WERI-Rb-1 (cell line): ENCODE measurements around the gene NHLRC4.

ENCODE experiments used
- DNase-seq: peaks from one replicate; pipeline ENCODE4 v3.0.0-alpha.2; 2020
- H3K27ac ChIP-seq: fragments of 250-450 bp; sonication (Bioruptor Pico); 2 replicates; pipeline ENCODE4 v1.5.1; 2020; ENCODE audit warnings: mild to moderate bottlenecking, moderate library complexity
- H3K27me3 ChIP-seq: fragments of 250-450 bp; sonication (Bioruptor Pico); 2 replicates; pipeline ENCODE4 v1.5.1; 2021; ENCODE audit warnings: mild to moderate bottlenecking, low read depth, moderate library complexity; ENCODE audit not compliant: insufficient read depth, severe bottlenecking
- H3K36me3 ChIP-seq: fragments of 250-450 bp; sonication (Bioruptor Pico); 2 replicates; pipeline ENCODE4 v1.5.1; 2020; ENCODE audit warnings: mild to moderate bottlenecking, moderate library complexity
- H3K4me3 ChIP-seq: 2 replicates; pipeline ENCODE4 v1.5.1; 2011; ENCODE audit warnings: low read depth, mild to moderate bottlenecking, control low read depth, low read length
- H3K9me3 ChIP-seq: fragments of 250-450 bp; sonication (Bioruptor Pico); 2 replicates; pipeline ENCODE4 v1.5.1; 2021; ENCODE audit warnings: mild to moderate bottlenecking, moderate library complexity; ENCODE audit not compliant: severe bottlenecking
- TF ChIP-seq, protein P1 (sequence below): IDR thresholded peaks from 2 replicates; pipeline ENCODE4 v1.5.1; 2011; ENCODE audit warnings: low read depth, mild to moderate bottlenecking, control low read depth, inconsistent platforms, low read length

Gene NHLRC4

DNA sequence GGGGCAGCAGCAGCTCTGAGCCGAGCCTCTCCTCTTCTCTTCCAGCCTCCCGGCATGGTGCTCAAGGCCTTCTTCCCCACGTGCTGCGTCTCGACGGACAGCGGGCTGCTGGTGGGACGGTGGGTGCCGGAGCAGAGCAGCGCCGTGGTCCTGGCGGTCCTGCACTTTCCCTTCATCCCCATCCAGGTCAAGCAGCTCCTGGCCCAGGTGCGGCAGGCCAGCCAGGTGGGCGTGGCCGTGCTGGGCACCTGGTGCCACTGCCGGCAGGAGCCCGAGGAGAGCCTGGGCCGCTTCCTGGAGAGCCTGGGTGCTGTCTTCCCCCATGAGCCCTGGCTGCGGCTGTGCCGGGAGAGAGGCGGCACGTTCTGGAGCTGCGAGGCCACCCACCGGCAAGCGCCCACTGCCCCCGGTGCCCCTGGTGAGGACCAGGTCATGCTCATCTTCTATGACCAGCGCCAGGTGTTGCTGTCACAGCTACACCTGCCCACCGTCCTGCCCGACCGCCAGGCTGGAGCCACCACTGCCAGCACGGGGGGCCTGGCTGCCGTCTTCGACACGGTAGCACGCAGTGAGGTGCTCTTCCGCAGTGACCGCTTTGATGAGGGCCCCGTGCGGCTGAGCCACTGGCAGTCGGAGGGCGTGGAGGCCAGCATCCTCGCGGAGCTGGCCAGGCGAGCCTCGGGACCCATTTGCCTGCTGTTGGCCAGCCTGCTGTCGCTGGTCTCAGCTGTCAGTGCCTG, 7.4 kb downstream of the NHLRC4 start:
- H3K27ac ChIP-seq = no peak overlapping the region
- no peaks in the 10 kb centered on the region for H3K27me3 ChIP-seq
- H3K36me3 ChIP-seq = peaks cover 24% of the 10 kb centered on the region
- TF ChIP-seq, protein P1, sequence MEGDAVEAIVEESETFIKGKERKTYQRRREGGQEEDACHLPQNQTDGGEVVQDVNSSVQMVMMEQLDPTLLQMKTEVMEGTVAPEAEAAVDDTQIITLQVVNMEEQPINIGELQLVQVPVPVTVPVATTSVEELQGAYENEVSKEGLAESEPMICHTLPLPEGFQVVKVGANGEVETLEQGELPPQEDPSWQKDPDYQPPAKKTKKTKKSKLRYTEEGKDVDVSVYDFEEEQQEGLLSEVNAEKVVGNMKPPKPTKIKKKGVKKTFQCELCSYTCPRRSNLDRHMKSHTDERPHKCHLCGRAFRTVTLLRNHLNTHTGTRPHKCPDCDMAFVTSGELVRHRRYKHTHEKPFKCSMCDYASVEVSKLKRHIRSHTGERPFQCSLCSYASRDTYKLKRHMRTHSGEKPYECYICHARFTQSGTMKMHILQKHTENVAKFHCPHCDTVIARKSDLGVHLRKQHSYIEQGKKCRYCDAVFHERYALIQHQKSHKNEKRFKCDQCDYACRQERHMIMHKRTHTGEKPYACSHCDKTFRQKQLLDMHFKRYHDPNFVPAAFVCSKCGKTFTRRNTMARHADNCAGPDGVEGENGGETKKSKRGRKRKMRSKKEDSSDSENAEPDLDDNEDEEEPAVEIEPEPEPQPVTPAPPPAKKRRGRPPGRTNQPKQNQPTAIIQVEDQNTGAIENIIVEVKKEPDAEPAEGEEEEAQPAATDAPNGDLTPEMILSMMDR = no peak
- H3K9me3 ChIP-seq = no peaks in the 10 kb centered on the region
- no peak for DNase-seq
- no peak overlapping the region for H3K4me3 ChIP-seq

DNA sequence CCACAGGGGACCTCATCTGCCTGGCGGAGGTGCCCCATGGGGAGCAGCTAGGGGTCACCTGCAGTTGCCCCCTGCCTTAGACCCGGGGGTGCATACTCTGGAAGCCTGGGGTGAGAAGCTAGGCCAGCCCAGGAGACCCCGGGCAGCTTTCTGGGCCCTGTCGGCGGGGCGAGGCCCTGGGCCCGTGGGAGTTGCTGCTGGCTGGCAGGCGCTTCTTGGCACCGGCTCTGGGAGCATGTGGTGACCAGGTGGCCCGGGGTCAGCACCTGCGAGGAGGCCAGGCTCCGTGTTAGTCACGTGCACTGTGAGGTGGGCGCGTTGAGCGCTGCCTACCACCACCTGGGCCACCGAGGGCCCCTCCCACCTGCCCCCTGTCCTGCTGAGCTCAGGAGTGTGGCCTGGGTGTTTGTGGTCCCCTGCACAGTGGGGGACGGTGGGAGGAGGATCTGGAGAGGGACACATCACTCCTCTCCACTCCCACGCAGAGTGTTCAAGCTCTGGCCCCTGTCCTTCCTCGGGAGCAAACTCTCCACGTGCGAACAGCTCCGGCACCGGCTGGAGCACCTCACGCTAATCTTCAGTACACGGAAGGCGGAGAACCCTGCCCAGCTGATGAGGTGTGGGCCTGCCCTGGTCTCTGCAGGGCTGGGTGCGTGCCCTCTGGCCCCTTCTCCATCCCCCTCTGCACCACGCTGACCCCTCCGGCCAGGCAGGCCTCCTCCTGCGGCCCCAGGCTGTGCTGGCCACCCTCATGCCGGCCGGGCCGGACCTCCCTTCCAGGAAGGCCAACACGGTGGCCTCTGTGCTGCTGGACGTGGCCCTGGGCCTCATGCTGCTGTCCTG, 8.8 kb downstream of the NHLRC4 start:
- no peak for DNase-seq
- H3K27me3 ChIP-seq = no peaks in the 10 kb centered on the region
- H3K27ac ChIP-seq = no peak overlapping the region; the same call in 1 of the 2 replicates
- H3K36me3 ChIP-seq = peaks cover 24% of the 10 kb centered on the region
- TF ChIP-seq, protein P1 = no peak
- H3K4me3 ChIP-seq = no peak overlapping the region
- H3K9me3 ChIP-seq = no peaks in the 10 kb centered on the region

DNA sequence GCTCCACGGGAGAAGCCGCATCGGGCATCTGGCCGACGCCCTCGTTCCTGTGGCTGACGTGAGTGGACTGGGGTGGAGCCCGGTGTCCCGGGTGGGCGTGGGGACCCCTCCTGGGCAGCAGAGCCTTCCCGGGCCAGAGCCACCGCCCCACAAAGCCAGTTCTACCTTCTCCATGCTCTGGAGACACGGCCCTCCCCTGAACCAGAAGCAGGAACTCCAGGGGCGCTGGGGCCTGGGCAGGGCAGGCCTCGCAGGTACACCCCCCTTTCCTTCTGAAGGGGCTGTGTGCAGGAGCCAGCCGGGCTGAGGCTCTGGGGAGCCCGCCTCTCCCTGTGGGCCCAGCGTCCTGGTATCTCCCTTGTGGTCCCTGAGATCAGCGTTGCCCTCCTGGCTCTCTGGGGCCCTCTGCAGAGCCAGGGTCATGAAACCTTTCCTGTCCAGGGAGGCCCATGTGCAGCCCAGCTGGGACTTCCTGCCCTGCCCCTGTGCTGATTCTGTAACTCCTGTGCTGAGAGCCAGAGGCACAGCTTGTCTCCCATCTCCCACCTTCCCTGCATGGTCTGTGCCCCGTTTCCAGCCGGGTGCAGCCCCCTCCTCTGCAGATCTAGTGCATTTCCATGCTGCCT, 9.5 kb downstream of the NHLRC4 start:
- DNase-seq = no peak
- Histone ChIP-seq H3K27ac (peak overlapping the region; percentile 10), H3K27me3 (no peaks in the 10 kb centered on the region), H3K4me3 (no peak overlapping the region), H3K36me3 (peaks cover 24% of the 10 kb centered on the region), H3K9me3 (no peaks in the 10 kb centered on the region)
- TF ChIP-seq, protein P1 = no peak

DNA sequence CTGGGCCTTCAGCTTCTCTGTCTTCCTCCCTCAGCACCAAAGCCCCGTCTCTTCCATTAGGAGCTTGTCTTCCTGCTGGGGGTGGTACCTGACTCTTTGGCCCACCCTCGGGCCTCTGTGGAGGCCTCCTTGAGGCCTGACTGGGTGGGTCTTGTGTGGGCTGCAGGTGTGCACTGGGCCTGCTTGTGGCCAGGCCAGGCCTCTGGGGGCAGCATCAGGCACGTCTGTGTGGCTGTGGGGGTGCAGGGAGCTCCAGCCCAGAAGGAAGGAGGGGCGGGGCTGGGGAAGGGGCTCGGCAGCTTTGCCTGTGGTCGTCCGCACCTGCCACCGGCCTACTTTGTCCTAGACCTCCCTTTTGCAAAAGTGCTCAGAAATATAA, 10.0 kb downstream of the NHLRC4 start:
- peak; percentile 72 for DNase-seq
- no peaks in the 10 kb centered on the region for H3K9me3 ChIP-seq
- H3K4me3 ChIP-seq = no peak overlapping the region
- peak overlapping the region; percentile 10 for H3K27ac ChIP-seq
- H3K27me3 ChIP-seq = no peaks in the 10 kb centered on the region
- TF ChIP-seq, protein P1 = peak; percentile 63
- H3K36me3 ChIP-seq = peaks cover 21% of the 10 kb centered on the region

DNA sequence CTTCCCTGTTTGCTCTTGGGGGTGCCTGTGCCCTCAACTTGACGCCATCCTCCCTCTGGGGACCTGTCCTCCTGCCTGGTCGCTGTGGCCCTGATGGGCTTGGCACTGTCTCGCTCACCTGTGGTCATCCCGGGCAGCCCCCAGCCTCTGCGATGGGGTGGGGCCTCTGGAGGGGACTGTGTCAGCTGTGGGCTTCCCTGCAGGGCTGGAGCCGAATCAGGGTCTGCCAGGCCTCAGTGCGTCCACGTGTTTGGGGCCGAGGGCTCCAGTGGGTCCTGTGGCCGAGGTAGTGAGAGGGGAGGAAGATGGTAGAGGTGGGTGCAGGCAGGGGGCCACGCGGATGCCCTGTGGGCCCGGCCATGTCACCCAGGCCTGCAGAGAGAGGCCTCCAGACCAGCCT, 11.0 kb downstream of the NHLRC4 start:
- H3K36me3 ChIP-seq = peaks cover 18% of the 10 kb centered on the region
- H3K4me3 ChIP-seq = no peak overlapping the region
- H3K27me3 ChIP-seq = no peaks in the 10 kb centered on the region
- H3K27ac ChIP-seq = no peak overlapping the region
- TF ChIP-seq, protein P1 = no peak
- no peak for DNase-seq
- no peaks in the 10 kb centered on the region for H3K9me3 ChIP-seq
